AG08395 (cell line): Measurements from ENCODE around the gene UTP11.

Experiments
- DNase-seq: peaks from one replicate; pipeline ENCODE4 v3.0.0; 2012; ENCODE audit warnings: mixed read lengths, low spot score

UTP11 gene

DNA sequence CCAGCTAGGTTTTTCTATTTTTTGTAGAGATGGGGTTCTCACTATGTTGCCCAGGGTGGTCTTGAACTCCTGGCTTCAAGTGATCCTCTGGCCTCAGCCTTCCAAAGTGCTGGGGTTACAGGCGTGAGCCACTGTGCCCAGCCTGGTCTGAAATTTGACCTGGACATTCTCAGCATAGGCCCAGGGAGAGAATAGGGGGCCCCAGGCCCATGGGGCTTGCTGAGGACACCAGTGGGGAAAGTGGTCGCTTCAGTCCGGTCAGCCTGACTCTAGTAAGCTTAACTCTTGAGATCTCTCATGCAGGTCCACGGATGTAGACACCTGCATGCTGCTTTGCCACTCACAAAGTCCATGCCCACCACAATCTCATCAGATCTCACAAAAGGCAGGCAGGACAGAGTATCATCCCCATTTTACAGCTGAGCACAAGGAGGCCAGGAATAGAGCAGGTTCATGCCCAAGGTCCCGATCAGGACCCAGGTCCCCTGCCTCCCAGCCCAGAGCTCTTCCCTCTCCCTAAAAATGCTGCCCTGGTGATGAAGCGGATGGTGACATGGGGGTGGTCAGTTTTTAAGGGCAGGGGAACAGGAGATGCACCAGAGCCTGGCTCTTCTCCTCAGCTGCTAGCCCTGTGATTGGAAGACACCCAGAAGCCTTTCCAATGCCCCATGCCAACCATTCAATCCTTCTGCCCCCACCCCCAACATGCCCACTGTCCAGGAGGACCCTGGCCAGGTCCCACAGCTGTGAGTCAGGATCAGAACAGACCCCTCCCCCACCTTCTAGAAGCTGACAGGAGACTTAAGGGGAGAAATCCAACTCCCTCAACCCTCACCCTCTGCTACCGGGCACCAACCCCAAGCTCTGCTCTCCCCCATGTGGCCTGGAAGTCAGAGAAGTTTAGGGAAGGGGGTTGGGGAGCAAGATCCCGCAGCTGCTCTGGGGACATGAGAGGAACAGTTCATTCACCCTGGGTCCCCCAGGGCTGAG, 9.0 kb upstream of the UTP11 start:
- DNase-seq, result no peak

DNA sequence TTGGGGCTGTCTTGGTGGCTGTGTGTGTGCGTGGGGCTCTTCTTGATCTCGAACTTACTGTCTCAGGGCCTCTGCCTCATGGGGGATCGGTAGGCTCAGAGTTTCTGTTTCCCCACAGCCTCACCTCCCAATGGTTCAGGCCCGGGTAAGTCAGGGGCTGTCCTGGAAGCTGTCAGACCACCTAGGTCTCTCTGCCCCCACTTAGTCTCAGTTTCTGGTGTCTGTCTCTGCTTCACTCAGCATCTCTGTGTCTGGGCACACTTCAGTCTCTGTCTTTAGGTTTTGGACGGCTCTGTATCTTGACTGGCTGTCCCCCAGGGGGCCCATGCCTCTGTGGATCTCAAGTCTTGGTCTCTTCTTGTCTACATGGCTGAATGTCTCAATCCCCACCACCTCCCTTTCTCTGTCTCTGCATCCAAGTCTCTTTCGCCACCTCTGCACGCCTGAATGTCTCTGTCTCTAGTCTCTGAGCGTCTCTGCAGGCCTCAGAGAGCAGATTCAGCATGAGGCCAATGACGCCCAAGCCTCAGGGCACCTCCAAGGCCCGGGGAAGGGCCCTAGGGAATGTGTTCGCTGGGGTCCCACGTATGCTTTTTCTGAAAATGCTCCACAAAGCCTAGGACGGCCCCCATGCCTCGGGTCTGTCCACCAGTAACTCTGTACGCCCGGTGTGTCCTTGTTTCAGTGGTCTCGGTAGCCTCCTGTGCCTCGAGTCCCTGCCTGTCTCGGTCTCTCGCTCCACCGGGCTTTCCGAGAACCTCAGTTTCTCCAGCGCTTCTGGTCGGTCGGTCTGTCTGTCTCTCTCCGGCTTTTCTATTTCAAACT, 8.0 kb upstream of the UTP11 start:
- DNase-seq, result no peak

DNA sequence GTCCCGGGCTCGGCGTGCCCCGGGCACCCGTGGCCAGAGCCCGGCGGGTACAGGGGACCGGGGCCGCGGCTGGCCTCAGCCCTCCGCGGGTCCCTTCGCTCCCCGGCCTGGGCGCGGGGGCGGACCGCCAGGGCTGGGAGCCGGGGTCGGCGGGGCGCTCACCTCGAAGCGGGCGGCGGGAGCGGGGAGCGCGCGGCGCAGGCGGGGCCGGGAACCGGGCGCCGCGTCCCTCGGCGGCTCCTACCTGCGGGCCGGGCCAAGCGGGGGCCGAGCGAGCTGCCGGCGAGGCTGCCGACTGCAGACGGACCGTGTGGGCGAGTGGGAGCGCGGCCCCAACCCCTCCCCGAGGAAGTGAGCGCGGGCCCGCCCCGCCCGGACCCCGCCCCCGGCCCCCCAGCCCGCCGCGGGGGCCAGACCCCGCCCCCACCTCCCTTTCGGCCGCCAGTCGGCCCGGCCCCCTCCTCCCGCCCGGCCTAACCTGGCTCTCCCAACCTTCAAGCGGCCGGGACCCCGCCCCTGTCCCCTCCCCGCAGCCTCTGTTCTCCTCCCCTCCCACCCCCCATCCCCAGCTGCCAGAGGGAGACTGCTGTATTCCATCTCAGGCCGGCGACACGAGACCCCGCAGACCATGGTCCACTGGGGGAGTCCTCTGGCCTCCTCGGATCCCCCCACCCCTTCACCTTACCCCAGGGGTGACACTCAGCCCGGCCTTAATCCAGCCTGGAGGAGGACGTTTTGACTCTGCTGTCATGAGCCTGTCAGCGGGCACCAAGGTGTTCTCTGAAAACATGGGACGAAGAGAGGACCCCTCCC, 7.1 kb upstream of the UTP11 start, which contains the start of gene FHL3:
Gene FHL3, minus strand, starts transcription at position 320 of the 813 bp plus-strand sequence. CDS start 6,102 bp downstream, outside the sequence.
- DNase-seq, result peak; percentile 49

DNA sequence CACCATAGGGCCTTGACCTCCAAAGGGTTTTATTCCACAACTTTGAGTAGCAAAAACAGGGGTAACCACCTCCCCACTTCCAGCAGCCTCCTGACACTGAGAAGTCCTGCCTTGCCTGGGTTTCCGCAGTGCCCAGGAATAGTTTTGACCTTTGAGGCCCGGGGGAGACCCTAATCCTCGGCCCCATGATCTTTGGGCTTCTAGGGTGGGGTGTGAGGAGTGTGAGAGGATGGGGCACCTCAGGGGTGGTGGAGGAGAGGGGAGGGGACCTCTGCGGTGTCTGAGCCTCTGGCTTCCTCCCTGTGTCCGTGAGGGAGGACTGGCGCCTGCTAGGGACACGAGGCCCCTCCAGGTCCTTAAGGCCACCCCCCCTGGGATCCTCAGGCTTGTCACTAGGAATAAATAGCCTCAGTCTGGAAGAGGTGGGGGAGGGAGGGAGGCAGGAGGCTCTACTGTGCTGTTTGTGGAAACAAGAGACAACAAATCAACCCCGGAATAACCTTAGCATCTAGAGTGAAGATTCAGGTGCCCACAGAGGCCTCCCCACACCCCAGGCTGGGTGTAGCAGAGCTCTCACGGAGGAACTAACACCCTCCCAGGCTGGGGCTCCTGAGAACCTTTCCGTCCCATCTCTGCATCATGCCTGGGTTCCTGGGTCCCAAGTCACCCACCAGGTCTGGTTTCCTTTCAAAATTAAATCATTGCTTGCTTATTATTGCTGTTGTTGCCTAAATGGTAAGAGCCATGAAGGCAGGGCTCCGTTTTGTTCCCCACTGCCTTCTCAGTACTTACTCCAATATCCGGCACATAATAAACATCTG, 6.3 kb upstream of the UTP11 start:
- no peak for DNase-seq

DNA sequence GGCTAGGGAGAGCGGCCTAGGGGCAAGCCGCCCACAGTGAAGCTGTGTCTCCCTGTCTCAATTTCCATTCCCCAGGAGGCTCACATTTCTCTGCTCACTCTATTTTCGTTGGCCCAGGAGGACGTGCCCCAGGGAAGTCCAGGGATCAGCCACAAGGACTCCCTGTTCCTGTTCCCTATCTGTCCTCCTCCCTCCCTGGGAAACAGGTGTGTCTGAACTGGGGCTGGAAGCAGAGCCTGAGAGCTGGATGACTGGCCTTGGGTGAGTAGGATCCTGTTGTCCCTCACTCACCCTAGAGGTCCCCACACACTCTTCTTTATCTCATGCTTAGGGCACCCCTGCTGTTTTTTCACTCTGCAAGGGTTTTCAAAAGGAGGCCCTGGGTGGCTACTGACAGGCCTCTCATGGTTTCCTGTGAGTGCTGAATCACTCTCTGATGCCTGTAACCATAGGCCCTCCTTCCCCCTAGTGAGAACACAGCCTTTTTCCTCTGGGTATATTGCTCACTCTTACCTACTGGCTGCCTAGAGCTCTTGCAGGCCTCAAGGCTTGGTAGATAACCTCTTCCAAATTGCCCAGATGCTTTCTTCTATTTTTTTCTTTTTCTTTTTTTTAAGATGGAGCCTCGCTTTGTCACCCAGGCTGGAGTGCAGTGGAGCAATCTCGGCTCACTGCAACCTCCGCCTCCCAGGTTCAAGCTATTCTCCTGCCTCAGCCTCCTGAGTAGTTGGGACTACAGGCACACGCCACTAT, 3.3 kb upstream of the UTP11 start:
- peak; percentile 32 for DNase-seq

DNA sequence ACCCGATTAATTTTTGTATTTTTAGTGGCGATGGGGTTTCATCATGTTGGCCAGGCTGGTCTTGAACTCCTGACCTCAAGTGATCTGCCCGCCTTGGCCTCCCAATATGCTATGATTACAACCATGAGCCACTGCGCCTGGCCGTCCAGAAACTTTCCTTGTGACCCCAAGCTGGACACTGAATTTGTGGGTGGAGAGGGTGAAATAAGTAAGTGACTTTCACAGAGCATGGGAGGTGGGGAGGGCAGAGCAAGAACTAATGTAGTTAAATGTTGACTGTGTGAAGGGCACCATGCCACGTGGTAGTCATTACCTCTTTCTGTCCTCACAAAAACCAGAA, 2.7 kb upstream of the UTP11 start:
- DNase-seq, result no peak

DNA sequence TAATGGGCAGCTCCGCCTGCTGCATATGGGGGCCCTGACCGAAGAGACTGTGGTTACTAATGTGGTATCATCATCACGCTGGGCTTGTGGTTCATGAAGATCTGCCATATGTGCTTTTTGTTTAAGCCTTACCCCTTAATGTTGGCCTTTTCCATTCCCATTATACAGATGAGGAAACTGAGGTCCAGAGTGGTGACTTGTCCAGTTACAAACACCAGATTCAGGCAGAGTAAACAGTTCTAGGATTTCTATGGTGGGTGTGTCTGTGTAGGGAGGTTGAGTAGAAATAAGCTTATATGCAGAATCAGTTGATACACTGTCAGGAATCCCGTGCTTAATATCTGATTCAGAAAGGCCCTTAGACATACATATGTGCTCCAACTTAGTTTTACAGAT, 691 bp downstream of the UTP11 start:
- DNase-seq, result no peak

DNA sequence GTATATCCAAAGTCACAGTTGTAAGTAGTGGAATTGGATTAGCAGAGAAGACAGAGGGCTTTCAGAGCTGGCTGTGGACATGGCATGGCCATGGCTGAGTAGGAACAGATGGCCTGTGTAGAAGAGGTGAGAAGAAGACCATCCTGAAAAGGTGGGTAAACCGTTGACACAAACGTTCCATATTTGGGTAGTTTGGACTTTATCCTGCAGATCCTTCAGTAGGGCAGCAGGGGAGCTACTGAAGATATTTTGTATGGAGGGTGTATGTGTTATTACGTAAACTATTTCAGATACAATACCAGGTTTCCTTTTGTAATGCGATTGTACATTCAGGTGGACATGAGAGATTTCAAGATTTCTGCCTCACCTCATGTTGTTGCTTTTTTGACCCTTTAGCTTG, 1.6 kb downstream of the UTP11 start:
- peak; percentile 22 for DNase-seq

DNA sequence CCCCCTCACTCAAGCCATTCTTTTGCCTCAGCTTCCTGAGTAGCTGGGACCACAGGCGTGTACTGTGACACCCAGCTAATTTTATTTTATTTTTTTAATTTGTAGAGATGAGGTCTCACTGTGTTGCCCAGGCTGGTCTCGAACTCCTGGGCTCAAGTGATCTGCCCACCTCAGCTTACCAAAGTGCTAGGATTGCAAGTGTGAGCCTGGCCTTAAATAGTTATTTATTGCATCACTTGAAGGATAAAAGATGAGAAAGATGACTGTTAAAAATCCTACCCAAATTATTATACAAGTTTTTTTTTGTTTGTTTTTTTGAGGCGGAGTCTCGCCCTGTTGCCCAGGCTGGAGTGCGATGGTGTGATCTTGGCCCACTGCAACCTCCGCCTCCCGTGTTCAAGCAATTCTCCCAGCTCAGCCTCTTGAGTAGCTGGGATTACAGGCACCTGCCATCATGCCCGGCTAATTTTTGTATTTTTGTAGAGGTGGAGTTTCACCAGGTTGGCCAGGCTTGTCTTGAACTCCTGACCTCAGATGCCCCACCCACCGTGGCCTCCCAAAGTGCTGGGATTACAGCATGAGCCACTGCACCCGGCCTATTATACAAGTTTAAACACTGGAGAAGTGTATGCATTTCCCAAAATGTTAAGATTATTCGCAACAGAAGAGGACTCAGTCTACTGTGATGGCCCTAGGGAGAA, 2.3 kb downstream of the UTP11 start:
- DNase-seq, result no peak

DNA sequence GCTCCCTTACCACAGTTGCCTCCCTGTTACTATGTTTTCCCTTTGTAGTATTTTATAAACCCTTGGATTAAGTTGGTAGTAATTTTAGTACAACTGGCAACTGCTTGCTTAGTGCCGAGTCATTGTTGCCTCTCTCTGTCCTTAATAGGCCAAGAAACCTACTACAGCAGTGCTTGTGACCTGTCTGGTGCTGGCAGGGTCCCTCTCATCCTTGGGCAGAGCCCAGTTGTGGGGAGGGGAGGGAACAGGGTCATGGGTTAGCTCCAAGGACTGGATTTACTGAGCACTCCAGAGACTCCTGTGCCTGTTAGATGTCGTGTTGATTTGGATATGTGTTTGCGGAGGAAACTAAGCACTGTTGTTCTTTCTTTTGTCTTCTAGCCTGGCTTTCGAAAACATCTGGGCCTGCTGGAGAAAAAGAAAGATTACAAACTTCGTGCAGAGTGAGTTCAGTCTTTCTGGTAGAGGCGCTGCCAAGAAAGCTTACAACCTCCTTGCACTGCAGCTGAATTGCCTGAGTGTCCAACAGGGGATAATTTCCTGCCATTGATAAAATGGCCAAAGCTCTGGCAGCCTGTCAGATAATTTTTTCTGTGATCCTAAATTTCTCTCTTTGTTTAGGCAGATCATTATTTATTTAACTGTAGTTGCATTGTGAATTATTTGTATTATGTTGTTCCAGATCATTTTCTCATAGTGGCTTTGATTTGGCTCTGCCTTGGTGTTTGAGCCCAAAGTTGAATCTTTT, 3.6 kb downstream of the UTP11 start:
- DNase-seq, result no peak

DNA sequence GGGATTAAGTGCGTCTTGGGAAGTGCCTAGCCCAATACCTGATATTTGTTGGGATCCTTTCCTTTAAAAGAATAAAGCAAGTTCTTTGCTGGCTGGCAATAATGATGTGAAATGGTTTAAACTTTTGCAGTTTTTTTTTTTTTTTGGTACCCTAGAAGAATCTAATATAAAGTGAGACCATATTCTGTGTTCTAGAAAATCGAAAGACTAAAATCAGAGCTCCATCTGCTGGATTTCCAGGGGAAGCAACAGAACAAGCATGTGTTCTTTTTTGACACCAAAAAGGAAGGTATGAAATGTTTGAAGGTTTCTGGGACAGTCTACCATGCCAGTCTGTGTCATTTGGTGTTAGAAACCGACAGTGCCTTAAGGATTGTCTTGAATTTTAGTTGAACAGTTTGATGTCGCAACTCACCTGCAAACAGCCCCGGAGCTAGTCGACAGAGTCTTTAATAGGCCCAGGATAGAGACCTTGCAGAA, 6.4 kb downstream of the UTP11 start:
- DNase-seq, result no peak

DNA sequence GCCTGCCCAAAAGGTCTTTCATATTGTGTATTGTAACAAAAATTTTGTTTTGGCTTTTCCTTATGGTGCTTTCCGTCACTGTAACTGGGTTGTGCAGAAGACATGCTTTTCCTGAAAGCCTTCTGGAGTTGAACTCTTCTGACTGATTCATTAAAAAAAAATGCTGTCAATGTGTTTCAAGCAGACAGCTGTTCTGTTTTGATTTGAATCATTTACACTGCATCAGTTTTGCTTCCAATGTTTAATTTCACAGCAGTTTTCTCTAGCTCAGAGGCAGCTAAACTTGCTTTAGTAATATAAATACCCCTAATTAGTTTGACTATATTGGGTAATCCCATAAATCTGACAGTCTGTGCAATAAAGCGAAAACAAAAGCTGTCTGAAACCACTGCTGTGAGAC, 7.9 kb downstream of the UTP11 start:
- no peak for DNase-seq

DNA sequence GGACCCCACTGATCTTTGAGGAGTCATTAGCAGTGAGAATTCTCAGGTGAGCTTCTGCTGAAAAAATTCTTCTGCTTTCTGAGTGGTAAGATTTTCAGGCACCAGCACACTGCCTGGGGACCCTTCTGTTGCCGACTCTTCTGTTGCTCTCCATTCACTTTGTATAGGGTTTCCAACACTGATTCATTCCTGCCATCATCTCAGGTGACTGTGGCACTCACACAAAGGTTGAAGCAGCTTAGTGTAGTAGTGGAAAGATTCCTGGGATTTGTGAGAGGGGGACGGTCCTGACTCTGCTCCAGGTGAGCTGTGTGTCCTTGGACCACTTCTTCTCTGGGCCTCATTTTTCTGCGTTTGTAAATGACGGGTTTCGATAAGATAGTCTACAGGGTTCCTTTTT, 9.4 kb downstream of the UTP11 start:
- no peak for DNase-seq

DNA sequence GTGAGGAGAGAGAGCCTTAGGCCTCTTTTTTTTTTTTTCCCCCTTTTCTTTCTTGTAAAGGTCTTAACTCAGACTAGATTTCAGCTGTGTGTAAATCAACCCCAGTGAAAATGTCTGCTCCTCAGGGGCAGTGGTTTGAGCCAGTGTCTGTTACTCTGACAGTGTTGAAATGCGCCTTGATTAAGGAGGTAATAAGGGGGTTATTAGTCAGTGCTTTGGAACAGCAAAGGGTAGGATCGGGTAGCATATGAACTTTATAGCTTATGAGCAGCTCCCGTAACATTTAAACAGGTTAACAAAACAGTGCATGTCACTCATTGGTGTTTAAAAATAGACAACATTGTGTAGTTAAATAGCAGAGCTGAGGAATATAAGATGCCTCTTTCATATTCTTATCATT, 10.3 kb downstream of the UTP11 start:
- no peak for DNase-seq

DNA sequence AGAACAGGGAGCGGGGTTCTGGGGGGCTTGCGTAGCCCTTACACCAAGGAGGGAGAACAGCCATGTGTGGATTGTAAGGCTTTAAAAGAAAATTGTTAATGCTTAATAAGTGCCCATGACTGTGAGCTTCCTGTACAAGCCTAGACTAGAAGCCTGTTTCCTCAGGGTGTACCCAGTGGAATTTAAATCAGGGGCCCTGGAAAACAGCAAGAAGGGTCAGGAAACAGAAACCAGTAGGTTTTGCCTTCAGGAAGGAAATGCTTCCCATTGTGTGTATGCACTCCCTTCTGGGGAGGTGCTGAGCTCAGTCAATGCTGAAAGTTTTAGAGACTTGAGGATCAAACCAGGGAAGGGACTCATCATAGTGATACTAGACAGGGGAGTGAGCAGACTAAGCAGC, 12.7 kb downstream of the UTP11 start:
- no peak for DNase-seq

DNA sequence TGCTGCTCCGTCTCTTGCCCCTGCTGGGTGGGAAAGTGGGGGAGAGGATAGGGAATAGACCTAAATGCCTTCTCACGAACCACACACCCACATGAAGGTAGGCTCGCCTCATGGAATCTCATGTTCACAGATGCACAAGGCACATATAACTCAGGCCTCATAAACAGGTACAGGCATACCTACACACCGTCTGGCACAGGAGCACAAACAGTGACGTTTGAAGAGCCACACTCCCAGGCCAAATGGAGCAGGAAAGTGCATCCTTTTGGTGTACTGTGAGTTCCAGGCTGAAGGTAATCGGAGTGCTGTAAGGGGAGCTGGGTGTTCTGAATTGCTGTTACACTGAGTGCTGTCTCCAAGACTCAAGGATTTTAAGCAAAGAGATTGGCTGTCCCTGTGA, 13.1 kb downstream of the UTP11 start:
- DNase-seq, result no peak

DNA sequence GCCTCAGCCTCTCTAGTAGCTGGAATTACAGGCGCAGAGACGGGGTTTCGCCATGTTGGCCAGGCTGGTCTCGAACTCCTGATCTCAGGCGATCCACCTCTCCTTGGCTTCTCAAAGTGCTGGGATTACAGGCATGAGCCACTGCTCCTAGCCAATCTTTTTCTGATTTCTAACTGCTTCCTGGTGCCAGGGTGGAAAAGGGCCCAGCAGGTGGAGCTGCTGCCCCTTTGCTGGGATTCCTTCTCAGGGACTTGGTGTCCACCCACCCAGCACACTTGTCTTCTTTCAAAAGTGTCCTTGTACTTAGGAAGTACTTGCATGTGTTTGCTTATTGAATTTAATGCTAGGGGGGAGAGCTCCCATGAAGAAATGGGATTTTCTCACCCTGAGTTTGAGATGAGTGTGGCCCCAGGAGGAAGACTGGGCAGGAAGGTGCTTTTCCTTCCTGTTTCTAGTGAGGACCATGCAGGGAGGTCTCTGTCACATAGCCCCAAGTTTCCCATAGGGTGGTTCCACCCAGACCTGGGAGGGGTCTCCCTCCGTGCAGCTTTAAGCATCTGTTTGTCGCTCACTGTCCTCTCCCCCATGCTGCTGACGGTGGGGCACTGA, 14.2 kb downstream of the UTP11 start:
- peak; percentile 77 for DNase-seq
